ENCODE data around the gene ING2. TPM values are rescaled to one million over a fixed set of nuclear protein-coding genes. Genes with fewer than 3 reads are reported as not detected.

Gene ING2
- total RNA-seq, 1 donor from 2014 or later = 4.3 TPM

DNA sequence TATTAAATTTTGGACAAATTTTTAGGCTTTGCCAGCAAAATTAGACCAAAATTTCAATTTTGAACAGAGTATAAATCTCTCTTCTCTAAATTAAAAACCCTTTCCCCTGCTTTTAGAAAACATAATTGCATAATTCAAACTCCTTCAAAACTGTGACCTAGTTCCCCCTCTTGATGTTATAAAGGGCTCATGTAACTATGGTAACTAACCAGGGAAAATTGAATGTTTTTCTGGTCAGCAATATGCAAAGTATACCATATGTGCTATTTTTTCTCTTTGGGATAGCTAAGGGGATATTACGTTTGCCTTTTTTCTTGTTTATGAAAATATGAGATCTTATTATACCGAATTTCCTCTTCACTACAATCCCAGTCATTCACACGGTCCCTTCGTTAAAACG, 5.1 kb upstream of the ING2 start:
- peak; percentile 13 for DNase-seq

DNA sequence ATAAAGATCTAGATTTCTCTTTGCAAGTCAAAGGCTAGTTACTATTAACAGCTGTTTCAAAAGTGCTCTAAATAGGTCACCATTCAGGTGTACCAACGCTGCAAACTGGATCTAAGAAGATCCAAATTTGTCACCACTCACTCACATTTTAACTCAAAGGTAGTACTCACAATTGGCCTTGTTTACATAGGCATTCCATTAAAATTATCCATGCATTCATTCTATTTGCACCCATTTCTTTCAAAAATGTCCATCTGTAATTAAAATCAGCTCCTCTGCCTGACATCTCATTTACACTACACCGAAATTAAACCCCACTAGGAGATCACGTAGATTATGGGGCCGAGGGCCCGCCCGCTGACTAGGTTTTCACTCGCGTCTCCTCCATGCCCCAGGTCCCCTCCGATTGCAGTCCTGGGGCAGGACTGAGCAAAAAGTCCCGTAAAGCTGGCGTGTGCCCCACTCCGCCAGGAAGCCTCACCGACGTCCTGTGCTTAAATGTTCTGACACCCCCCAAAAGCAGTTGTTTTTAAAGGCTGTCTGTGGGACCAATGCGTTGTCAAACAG, 1.3 kb upstream of the ING2 start:
- no peak for DNase-seq

DNA sequence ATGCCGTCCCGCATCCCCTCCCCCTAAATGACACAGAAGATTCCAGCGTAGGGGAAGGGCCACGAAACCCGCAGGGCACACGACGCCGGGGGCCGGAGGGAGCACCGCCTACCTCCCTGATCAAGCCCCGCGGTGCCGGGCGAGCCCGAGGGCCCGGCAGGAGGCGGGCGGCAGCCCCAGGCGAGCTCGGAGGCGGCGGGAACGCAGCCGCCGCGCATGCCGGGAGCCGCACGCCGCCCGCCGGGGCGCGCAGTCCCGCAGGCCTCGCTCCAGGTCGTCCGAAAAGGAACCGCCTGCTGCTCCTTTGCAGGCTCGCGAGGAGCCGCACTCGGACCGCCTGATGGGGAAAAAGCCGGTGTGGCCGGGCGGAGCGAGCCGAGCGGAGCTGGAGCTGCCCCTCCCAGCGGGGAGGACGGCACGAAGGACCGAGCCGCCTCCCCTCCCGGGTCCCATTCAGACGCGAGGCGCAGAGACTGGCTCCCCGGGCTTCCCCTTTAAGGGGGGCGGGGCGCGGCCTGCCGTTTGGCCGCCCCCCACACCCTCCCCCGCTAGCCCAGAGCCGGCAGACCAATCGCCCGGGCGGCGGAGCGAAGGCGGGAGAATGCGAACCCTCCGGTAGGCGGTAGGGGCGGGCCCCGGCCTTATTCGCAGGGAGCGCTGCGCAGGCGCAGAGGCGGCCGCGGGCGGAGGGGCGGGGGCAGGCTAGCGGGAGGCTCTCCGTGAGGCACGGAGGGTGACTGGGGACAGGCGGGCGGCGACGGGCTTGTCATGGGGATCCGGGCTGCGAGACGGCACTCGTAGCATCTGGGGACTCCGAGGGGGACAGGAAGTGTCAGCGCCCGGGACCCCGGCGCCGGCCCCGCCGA, 561 bp upstream of the ING2 start:
- peak; percentile 98 for DNase-seq

DNA sequence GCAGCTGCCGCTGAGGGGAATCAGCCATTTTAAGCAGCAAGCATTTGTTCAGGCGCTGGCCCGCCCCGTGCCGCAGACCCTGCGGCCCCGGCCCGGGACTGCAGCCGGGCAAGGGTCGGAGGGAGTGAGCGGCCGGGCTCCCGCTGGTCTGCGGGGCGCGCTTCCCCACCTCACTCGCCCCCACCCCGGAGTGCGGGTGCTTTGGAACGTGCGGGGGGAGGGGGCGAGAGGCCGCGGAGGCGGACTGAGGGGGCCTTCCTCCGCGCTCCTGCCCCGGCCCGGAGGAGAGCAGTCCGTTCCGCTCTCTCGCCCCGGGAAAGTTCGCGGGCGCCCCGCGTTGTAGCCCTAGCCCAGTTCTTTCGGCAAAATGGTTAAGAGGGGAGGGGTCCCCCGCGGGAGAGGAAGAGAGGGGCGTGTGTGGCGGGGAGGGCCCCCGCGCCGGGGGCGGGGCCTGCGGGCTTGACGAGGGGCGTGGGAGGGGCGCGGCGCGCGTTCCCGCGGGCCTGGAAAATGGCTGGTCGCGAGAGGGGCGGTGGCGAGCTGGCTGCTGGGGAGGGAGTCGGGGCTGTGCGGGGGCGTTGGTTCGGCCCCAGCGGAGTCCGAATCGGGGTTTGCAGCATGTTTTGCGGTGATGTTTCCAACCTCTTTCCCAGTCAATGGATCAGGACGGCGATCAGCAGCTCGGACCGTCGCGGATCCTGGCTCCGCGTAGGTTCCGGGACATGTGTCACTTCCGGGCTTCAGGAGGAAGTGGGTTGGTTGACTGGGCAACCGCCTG, 942 bp downstream of the ING2 start:
- peak; percentile 91 for DNase-seq

DNA sequence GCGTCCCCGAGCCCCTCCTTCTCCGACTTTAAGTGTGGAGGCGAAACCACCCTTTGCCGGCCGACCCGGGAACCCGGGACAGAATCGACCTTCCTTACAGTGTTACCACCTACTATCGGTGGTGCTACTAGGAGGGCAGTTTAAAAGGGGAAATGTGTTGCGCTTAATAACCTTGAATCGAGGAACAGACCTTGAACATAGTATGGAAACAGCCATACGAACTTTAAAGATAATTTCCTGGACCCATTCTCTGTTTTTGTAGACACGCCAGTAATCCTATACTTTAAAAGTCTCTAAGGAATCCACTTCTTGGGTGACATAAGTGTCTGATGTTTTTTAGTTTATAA, 1.5 kb downstream of the ING2 start:
- DNase-seq = no peak

DNA sequence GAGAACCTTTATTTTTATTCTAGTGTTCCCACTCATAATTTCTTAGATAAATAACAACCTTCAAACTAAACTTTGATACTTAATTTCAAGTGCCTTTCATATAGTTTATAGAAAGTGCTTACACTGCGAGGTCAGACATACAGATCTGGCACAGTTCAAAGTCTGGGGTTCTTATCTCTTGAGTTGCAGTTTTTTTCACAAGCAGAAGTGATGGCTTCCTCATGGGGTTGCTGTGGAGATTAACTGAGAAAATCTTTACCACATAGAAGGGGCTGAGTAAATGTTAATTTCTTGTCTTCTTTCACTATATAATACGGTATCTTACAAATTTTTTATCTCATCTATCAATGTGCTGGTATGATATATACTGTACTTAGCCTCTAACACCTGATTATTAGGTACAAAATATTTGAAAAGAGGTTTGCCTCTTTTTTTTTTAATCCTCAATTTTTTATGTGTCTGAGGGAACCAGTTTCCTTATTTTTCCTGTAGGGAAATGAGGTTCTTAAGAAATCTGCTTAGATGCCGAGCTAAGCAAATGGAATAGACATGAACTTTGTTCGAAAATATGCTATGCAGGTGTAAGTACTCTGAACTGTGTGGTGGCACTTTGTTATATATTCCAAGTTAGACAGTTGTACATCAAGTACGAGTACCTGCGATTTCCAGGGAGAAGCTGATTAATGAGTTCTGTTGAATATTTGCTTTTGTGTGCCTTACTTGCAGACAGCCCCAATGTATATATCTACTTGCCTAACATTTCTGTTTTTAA, 3.3 kb downstream of the ING2 start:
- no peak for DNase-seq

DNA sequence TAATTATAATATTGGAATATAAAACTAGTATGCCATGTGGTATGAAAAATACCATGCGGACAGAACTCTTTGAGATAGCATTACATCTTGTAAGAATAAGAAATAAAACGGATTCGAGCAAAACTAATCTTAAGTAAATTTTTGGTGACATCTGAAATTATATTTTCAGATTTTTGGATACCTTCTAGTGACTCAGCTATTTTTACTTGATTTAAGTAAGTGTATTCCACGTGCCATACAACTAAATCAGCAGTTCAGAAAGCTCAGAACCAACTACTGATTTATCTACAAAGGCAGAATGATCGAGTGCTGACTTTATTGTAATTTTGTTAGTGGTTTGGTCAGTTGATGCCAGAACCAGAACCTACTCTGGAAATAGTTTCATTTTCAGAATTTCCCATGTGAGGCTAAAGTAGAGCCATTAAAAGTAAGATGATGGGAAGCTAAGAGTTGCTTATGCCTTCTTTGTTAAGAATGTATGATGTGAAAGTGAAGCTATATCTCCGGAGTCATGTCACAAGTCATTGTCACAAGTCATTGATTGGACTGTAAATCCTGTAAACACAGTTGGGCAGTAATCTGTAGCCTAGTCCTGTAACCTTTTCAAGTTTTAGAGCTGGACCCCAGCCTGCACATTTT, 4.0 kb downstream of the ING2 start:
- DNase-seq = no peak

DNA sequence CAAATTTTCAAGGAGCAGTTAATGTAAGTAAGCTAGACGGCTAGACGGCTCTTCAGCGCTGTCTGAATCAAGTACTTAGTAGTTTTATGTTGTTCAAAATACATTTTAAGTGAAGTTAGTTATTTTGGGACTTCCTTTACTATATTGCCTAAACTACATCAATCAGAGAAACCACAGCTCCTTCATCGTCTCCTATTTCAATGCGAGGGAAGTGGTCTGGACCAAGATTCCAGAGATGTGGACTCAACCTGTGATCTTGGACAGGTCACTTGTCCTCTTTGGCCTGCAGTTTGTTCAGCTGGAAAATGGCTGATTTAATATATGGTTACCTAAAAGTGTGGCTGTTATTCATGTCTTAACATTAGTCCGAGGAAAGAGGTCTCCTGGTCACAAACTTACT, 10.6 kb downstream of the ING2 start:
- DNase-seq = no peak

DNA sequence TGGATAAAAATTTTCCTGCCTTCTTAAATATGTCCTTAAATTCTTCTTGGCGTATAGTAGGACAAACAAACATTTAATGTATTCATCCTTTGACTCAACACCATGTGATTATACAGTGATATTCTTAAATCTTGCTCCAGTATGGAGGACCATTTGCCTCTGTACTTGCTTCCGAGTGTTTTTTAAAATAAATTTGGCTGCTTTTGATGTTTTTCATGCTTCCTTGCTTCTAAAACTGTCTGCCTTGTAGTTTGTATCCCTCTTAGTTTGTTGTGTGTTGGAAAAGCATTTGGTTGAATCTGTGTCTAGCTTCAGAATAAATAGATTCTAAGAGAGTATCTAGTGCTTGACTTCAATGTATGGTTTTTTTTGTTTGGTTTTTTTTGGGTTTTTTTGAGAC, 12.3 kb downstream of the ING2 start:
- no peak for DNase-seq

DNA sequence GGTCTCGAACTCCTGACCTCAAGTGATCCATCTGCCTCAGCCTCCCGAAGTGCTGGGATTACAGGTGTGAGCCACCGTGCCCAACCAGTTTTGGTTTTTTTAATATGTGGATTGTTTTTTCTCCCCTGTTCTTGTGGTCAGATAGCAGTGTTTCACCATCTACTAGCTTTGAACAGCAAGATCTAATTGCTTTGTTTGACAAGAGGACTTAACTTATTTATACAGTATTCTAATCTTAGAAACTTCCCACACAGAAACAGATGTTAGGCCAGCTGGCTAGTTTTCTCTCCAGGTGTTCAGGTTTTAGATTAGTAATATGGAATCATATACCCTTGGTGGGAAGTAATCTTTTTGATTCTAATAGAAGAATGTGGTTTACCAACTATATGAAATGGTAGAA, 12.9 kb downstream of the ING2 start:
- no peak for DNase-seq

DNA sequence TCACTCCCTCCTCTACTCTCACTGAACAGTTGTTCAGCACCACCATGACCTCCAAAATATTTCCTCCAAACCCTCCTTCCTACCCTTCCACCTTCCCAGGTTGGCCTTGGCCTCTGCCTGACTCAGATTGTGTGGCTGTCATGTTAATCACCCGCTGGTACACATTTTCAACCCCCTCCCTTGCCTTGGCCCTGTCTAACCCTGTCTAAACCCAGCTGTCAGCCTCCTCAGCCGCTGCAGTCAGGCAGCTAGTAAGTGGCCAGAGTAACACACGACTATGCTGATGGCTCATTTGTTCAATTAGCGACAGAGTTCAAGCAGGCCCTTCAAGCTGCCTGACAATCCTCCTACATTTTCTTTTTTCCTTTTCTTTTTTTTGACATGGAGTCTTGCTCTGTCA, 18.0 kb downstream of the ING2 start:
- DNase-seq = no peak

DNA sequence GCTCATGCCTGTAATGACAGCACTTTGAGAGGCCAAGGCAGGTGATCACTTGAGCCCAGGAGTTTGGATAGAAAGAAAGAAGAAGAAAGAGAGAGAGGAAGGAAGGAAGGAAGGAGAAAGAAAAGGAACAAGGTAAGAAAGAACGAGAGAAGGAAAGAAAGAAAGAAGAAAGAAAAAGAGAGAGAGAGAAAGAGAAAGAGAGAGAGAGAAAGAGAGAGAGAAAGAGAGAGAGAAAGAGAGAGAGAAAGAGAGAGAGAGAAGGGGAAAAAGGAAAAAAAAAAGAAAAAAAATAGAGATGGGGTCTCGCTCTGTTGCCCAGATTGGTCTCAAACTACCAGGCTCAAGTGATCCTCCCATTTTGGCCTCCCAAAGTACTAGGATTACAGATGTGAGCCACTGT, 22.5 kb downstream of the ING2 start:
- DNase-seq = no peak

DNA sequence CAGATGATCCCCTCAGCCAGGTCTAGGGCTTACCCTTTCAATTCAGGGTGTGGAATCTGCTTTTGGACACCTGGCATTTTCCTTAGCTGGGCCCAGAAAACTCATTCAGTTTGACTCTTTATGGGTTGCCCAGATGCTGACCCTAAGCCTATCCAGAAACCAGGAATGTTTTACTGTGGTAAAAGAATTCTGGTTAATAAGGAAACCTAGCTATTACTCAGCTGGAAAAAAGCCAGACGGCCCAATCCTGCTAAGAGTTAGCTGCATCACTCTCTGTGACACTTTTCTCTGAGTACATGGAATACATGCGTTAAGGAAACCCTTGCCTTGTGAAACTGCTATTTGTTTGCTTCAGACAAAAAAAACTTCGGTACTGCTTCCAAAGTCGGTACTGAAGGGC, 28.0 kb downstream of the ING2 start:
- DNase-seq = no peak

DNA sequence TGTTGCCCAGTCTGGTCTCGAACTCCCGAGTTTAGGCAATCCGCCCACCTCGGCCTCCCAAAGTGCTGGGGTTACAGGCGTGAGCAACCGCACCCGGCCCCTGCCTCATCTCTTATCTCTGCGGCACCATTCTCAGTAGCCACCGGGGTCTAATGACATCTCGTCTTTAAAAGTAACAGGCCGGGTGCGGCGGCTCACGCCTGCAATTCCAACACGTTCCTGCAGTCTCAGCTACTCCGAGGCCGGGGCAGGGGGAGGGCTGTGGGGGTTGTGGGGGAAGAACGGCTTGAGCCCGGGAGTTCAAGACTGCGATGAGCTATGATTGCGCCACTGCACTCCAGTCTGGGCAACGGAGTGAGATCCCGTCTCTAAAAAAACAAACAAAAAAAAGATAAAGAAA, 28.8 kb downstream of the ING2 start:
- no peak for DNase-seq

DNA sequence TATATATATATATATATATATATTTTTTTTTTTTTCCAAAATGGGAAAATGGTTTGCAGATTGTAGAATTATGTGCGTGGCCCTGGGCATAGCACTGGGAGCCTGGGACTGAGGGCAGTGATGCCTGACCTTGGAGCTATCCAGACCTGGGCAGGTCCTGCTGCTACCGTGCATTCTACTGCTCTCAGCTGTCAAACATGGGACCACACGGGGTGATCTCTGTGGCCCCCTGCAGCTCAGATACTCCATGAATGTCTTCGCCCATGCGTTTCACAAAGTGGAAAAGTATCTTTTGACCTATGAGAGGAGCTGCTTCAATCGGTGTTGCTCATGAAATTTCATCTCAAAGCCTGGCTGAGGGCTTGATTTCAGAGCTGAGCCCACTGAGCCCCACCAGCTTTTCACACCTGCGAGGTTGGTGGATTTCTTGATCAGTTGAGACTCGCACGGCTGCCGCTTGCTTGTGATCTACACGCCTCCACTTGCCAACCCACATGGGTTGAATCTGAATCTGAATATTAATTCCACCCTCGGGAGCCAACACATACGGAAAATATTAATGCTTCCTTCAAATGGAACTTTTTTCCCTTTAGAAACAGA, 35.7 kb downstream of the ING2 start:
- DNase-seq = no peak

DNA sequence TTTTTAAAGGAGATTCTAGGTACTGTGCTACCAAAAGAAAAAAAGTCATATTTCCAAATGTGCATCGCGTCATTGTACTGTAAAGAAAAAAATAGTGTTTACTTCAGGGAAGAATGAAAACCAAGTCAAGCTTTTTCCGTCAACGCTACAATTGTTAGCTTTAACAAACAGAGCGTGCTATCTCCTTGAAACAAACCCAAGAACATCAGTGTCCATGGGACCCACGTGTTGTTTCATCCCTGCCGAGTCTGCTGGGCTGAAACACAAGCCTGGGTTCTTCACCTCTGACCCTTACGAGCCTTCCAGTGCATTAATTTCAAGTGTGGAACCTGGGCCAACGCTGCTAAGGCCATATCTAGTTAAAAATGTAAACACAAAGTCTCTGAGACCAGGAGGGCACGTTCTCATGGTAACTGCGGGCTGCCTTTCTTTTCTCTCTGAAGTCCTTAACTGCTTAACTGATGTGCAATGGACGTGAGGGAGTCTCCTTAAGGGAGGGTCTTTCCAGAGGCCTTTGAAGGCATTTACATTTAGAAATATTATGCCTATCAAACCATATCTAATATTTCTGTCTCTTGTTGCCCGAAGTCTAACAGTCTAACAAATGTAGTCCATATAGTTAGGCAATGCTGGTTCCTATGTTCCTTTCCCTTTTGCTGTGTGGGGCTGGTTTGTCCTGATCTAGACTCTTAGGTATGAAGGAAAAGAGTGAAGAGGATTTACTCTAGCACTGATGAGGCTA, 36.3 kb downstream of the ING2 start:
- DNase-seq = no peak

DNA sequence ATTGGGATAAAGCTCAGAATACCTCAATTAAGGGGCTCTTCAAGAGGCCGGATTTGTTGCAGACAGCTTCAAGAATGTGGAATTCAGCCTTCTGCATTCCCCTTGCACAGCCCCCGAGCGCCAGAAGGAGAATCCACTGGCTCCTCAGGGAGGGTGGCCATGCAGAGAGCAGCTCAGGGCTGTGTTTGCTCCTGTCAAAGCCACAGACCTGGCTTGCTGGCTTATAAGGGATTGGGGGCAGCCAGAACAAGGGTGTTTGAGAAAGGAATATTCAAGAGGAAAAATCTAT, 36.8 kb downstream of the ING2 start:
- DNase-seq = no peak

DNA sequence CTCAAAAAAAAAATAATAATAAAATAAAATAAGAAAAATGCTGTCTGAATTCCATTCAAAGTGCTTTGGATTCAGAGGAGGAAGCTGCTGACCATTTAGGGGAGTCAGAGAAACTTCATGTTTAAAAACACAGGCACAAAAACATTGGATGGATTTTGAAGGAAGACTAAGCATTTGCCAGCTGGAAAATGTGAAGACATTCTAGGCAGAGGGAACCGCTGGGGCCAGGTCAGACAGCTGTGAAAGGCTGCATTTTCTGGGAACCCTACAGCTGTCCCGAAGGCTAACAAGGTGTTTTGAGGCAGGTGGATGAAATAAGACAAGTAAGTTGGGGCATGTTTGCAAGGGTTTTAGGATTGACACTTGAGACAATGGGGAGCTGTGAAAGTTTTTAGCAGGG, 38.6 kb downstream of the ING2 start:
- no peak for DNase-seq

DNA sequence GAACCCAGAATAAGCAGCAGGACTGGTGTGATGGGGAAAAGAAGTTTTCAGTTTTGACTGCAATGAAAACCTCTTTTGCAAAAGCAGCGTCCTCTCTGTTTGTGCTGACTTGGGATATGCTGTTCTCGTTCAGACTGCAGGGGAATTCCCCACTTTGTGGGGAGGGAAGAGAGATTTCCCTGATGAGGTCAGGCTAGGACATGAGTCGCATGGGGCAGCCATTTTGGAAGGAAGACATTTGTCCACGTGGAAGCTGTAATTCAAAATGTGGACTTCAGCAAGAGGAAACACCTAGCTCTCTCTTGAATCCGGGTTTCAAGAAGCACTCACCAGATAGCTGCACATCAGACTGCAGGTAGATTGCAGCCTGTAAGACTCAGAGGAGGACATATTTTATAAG, 39.3 kb downstream of the ING2 start:
- DNase-seq = no peak

DNA sequence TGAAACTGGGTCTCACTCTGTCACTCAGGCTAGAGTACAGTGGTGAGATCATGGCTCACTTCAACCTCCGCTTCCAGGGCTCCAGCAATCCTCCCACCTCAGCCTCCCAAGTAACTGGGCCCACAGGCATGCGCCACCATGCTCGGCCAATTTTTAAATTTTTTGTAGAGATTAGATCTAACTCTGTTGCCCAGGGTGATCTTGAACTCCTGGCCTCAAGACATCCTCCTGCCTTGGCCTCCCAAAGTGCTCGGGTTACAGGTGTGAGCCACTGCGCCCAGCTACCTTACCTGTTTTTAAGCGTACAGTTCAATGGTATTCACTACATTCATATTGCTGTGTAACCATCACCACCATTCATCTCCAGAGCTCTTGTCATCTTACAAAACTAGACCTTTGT, 41.5 kb downstream of the ING2 start:
- DNase-seq = no peak

DNA sequence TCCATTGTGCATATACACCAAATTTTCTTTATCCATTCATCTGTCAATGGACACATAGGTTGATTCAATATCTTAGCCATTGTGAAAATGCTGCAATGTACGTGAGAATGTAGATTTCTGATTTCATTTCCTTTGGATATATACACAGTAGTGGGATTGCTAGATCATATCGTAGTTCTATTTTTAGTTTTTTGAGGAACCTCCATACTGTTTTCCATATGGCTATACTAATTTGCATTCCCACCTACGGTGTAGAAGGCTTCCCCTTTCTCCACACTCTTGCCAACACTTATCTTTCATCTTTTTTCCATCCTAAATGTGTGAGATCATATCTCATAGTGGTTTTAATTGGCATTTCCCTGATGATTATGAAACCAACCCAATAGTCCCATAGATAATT, 43.4 kb downstream of the ING2 start:
- DNase-seq = no peak
